Keratinocyte (primary cell): ENCODE measurements around the gene CDK14.

Experiments
- CTCF ChIP-seq, 3 experiments: IDR thresholded peaks in 1 of 3; conservative IDR thresholded peaks in 1 of 3; optimal IDR thresholded peaks in 1 of 3; 2 replicates in 2 of 3; 3 replicates in 1 of 3; pipeline versions ENCODE3 to v1.5.1; 2011; ENCODE audit warnings: low read length in 3 of 3, mild to moderate bottlenecking in 3 of 3, moderate library complexity in 2 of 3, control low read depth in 1 of 3, inconsistent platforms in 1 of 3; ENCODE audit not compliant: insufficient read depth in 2 of 3; ENCODE audit errors: extremely low read depth in 1 of 3
- EZH2 ChIP-seq: IDR thresholded peaks from one replicate; pipeline ENCODE4 v1.6.1; 2012; ENCODE audit warnings: inconsistent platforms, mild to moderate bottlenecking, low read length, moderate library complexity

DNA sequence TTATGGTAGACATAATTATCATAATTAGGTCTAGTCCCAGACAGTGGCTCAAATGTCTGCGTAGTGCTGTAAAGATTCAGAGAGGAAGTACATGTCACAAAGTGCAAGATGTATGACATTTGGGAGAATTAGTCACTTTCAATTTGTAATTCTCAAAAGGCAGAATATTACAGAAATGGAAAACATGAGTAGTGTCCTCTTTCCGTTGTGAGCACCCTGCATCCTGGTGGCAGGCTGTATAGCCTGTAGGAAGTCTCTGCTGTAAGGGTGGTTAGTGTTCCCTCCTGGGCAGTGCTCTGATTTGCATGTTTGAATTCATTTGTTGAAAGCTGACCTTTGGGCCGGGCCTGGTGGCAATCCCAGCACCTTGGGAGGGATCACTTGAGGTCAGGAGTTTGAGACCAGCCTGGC, 17.0 kb downstream of the CDK14 start:
- TF ChIP-seq CTCF (optimal IDR thresholded peaks at IDR 0.05 in 1 of 3, IDR thresholded peaks at IDR 0.05 in 1 of 3, conservative IDR thresholded peaks at IDR 0.05 in 1 of 3; ENCODE audit: extremely low read depth in 1 of 3, insufficient read depth in 2 of 3, low read length in 3 of 3) = no peak
- TF ChIP-seq EZH2 = no peak
